HK-2 (cell line): ENCODE data around the gene CD69.

Source experiments
- DNase-seq: peaks from one replicate; pipeline ENCODE4 v3.0.0-alpha.2; 2018; ENCODE audit not compliant: unreplicated experiment

Gene CD69

GRCh38 chr12:9781360-9781759 lies 20.7 kb upstream of the CD69 start:
- DNase-seq, result no peak

- DNase-seq, result no peak
These were observed 18.5 kb upstream of the CD69 start for GRCh38 chr12:9779209-9779608.

- no peak for DNase-seq
These were observed 16.1 kb upstream of the CD69 start for GRCh38 chr12:9776781-9777180.

- no peak for DNase-seq
These were observed 12.6 kb upstream of the CD69 start for GRCh38 chr12:9773216-9773877.

- DNase-seq, result no peak
These were observed 2.3 kb upstream of the CD69 start for GRCh38 chr12:9763025-9763424.

GRCh38 chr12:9762369-9762768 lies 1.7 kb upstream of the CD69 start:
- no peak for DNase-seq

- no peak for DNase-seq
These were observed 699 bp upstream of the CD69 start for GRCh38 chr12:9761419-9761781.

- no peak for DNase-seq
These were observed 581 bp downstream of the CD69 start for GRCh38 chr12:9760120-9760519.

- DNase-seq, result no peak
These were observed 1.0 kb downstream of the CD69 start for GRCh38 chr12:9759694-9760093.

- no peak for DNase-seq
These were observed 2.6 kb downstream of the CD69 start for GRCh38 chr12:9758119-9758518.

- DNase-seq, result no peak
These were observed 3.2 kb downstream of the CD69 start for GRCh38 chr12:9757433-9758025.

GRCh38 chr12:9756706-9757105 lies 4.0 kb downstream of the CD69 start:
- no peak for DNase-seq

GRCh38 chr12:9756170-9756569 lies 4.5 kb downstream of the CD69 start:
- DNase-seq, result no peak

- DNase-seq, result no peak
These were observed 5.1 kb downstream of the CD69 start for GRCh38 chr12:9755567-9755966.

GRCh38 chr12:9755035-9755434 lies 5.7 kb downstream of the CD69 start:
- DNase-seq, result no peak

GRCh38 chr12:9754099-9754927 lies 6.4 kb downstream of the CD69 start:
- no peak for DNase-seq

GRCh38 chr12:9753498-9753897 lies 7.2 kb downstream of the CD69 start:
- DNase-seq, result no peak

GRCh38 chr12:9753073-9753472 lies 7.6 kb downstream of the CD69 start:
- no peak for DNase-seq

GRCh38 chr12:9752145-9752933 lies 8.4 kb downstream of the CD69 start:
- no peak for DNase-seq

GRCh38 chr12:9751204-9752144 lies 9.2 kb downstream of the CD69 start:
- DNase-seq, result no peak
